HG03064 (cell line): Measurements from ENCODE around the gene WBP1L.

Experiments
- ATAC-seq: cut with Tn5 transposase; IDR thresholded peaks from one replicate; pipeline ENCODE4 v1.9.1; 2021; ENCODE audit warnings: low read depth; ENCODE audit not compliant: unreplicated experiment

The WBP1L gene

GRCh38 chr10:102777711-102778453 is 34.1 kb downstream of the WBP1L start:
- no peak for ATAC-seq

GRCh38 chr10:102778781-102779180 is 35.0 kb downstream of the WBP1L start:
- ATAC-seq: no peak

GRCh38 chr10:102779680-102780526 is 36.2 kb downstream of the WBP1L start:
- ATAC-seq: no peak

- ATAC-seq: no peak
These were observed 36.7 kb downstream of the WBP1L start for GRCh38 chr10:102780527-102780808.

- ATAC-seq: no peak
These were observed 37.6 kb downstream of the WBP1L start for GRCh38 chr10:102781090-102781920.

- no peak for ATAC-seq
These were observed 38.3 kb downstream of the WBP1L start for GRCh38 chr10:102781921-102782557.

GRCh38 chr10:102782673-102783551 is 39.2 kb downstream of the WBP1L start:
- no peak for ATAC-seq

- ATAC-seq: no peak
These were observed 39.8 kb downstream of the WBP1L start for GRCh38 chr10:102783568-102783967.

- no peak for ATAC-seq
These were observed 42.1 kb downstream of the WBP1L start for GRCh38 chr10:102785818-102786217.

- no peak for ATAC-seq
These were observed 48.1 kb downstream of the WBP1L start for GRCh38 chr10:102791754-102792395.

GRCh38 chr10:102795453-102796406 is 52.0 kb downstream of the WBP1L start:
- peak; percentile 45 for ATAC-seq

GRCh38 chr10:102796407-102797176 is 52.8 kb downstream of the WBP1L start:
- ATAC-seq: peak; percentile 86

GRCh38 chr10:102799691-102800471 is 56.1 kb downstream of the WBP1L start:
- no peak for ATAC-seq

GRCh38 chr10:102800611-102801335 is 57.0 kb downstream of the WBP1L start:
- no peak for ATAC-seq

GRCh38 chr10:102801496-102801895 is 57.7 kb downstream of the WBP1L start:
- no peak for ATAC-seq

- no peak for ATAC-seq
These were observed 58.2 kb downstream of the WBP1L start for GRCh38 chr10:102801978-102802377.
